ENCODE measurements around the gene ACOX3. TPM values are rescaled to one million over a fixed set of nuclear protein-coding genes. Genes with fewer than 3 reads are reported as not detected.

The ACOX3 gene
- total and polyA plus RNA-seq, 2 of the 8 experiments (the other 6 are each of a cell fraction or from before 2014, with no cell fraction given) = 2.5 to 9.9 TPM

DNA sequence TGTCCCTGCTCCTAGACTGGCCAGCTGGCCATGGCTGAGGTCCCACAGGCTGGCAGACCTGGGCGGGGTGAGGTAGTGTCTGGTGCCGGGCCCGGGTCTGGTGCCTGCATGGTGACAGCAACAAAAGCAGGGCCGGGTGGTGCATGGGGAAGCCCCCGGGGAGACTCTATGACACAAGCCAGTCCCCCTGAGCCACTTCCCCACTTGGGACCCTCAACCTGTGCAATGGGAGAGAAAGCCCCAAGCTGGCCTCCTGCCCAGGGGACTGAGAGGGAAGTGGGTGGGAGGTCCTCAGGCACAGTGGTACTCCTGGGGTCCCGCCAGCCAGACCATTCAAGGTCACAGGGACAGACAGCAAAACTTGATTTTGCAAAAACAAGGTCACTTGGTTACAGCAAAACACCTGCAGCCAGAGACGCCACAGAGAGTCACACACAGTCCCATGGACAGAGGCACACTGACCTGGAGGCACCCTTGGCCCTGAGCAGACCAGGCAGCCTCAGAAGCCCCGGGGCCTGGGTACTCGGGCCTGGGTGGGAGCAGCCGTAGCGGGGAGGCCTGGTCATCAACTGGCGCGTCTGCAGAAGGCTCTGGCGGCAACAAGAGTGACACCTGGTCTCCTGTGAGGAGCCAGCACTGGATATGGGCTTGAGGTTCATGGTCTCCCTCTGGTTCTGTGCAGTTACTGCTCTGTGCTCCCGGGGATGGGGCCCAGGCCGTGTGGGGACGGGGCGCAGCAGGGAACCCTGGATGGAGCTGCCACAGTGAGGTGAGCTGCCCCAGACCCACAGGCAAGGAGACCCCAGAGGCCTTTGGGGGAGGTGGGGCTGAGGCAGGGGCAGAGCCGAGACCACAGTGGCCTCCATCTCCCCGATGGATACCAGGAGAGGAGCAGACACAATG is 110.4 kb downstream of the ACOX3 start:
- no peaks in the 10 kb centered on the region for H3K36me3 ChIP-seq (ENCODE audit: control insufficient read depth in 2 of 4, insufficient read depth in 4 of 4, low read length in 3 of 4)
- H3K56ac ChIP-seq (replicated peaks; ENCODE audit: insufficient read length, low read depth, low read length) = no peak overlapping the region
- no peaks in the 10 kb centered on the region for H3K27me3 ChIP-seq (replicated peaks in 1 of 4; ENCODE audit: control insufficient read depth in 3 of 4, extremely low read depth in 1 of 4, insufficient read depth in 3 of 4, low read length in 3 of 4)
- H2BK20ac ChIP-seq (ENCODE audit: low read length) = no peak overlapping the region
- no peak overlapping the region for H2AFZ ChIP-seq (ENCODE audit: low read length)
- no peak overlapping the region for H3K18ac ChIP-seq (ENCODE audit: extremely low read depth, low read length)
- no peak overlapping the region for H2BK15ac ChIP-seq (ENCODE audit: low read length)
- H2BK5ac ChIP-seq (ENCODE audit: low read depth, low read length) = no peak overlapping the region
- no peaks in the 10 kb centered on the region for H3K79me2 ChIP-seq (ENCODE audit: control insufficient read depth in 1 of 2, insufficient read depth in 2 of 2, low read length in 2 of 2)
- H3K4me3 ChIP-seq (ENCODE audit: extremely low read depth in 1 of 4, insufficient read depth in 2 of 4, low read depth in 3 of 4, low read length in 4 of 4) = no peak overlapping the region
- H3K23me2 ChIP-seq (ENCODE audit: low read depth, low read length) = no peaks in the 10 kb centered on the region
- no peak overlapping the region for H3K27ac ChIP-seq (ENCODE audit: low read depth, low read length)
- no peak overlapping the region for H3K9ac ChIP-seq (replicated peaks in 1 of 4; ENCODE audit: extremely low read depth in 1 of 4, low read depth in 3 of 4, low read length in 3 of 4)
- no peak overlapping the region for H4K5ac ChIP-seq (ENCODE audit: insufficient read length, low read depth, low read length)
- ChIA-PET POLR2A (ENCODE audit: partially characterized antibody) (no interaction called here), CTCF (ENCODE audit: partially characterized antibody) (interaction anchor here (1.1 to 2.2 kb wide), 5 partner anchors 10 to 77 kb away, joined by 4 to 12 read pairs (median 4); no protein-coding TSS in a partner anchor)
- H2AK5ac ChIP-seq (ENCODE audit: low read depth, low read length) = no peak overlapping the region
- no peaks in the 10 kb centered on the region for H3K79me1 ChIP-seq (ENCODE audit: low read depth, low read length)
- no peak for FAIRE-seq
- no peak overlapping the region for H2BK12ac ChIP-seq (ENCODE audit: low read depth, low read length)
- no peak overlapping the region for H2BK120ac ChIP-seq (replicated peaks; ENCODE audit: low read depth, low read length)
- H3K4ac ChIP-seq (replicated peaks; ENCODE audit: insufficient read length, low read depth, low read length) = no peak overlapping the region
- no peak for DNase-seq (ENCODE audit: low read depth in 1 of 2, low spot score in 2 of 2)
- WGBS, 2 experiments (ENCODE audit: extremely low coverage in 1 of 2, insufficient coverage in 1 of 2, insufficient read length in 1 of 2, insufficient replicate concordance in 2 of 2, low coverage in 1 of 2, low lambda C conversion rate in 2 of 2, missing lambda C conversion rate in 1 of 2) = 89% methylated on average over 17 of the region's 20 CpGs; no CpG with 5 or more reads in 1 of the 2 experiments
- H4K8ac ChIP-seq (ENCODE audit: extremely low read depth, insufficient read depth, low read length) = no peak overlapping the region
- no peak overlapping the region for H3K14ac ChIP-seq (ENCODE audit: insufficient read length)
- no peaks in the 10 kb centered on the region for H4K20me1 ChIP-seq (replicated peaks in 1 of 2; ENCODE audit: control insufficient read depth in 1 of 2, insufficient read depth in 2 of 2, low read length in 2 of 2)
- H4K91ac ChIP-seq (replicated peaks; ENCODE audit: insufficient read length, low read length) = no peak overlapping the region
- no peak overlapping the region for H3K4me2 ChIP-seq (ENCODE audit: insufficient read depth in 1 of 2, low read depth in 2 of 2, low read length in 2 of 2)
- no peak overlapping the region for H3K23ac ChIP-seq (ENCODE audit: insufficient read length)
- no peaks in the 10 kb centered on the region for H3K9me3 ChIP-seq (ENCODE audit: insufficient read depth in 2 of 2, low read depth in 1 of 2, low read length in 1 of 2)
- H3K4me1 ChIP-seq (replicated peaks in 1 of 4; ENCODE audit: control insufficient read depth in 3 of 4, insufficient read depth in 4 of 4, low read length in 3 of 4) = no peaks in the 10 kb centered on the region
- TF ChIP-seq ASH2L (IDR thresholded peaks at IDR 0.05; ENCODE audit: low read length) (no peak), JUN (IDR thresholded peaks at IDR 0.05; ENCODE audit: low read depth, low read length) (no peak), BCL11A (IDR thresholded peaks at IDR 0.05; ENCODE audit: low read depth in 2 of 2, low read length in 2 of 2) (no peak), HDAC2 (IDR thresholded peaks at IDR 0.05; ENCODE audit: borderline replicate concordance in 1 of 2, low read depth in 2 of 2, low read length in 2 of 2) (no peak), TBP (IDR thresholded peaks at IDR 0.05; ENCODE audit: low read depth, low read length) (no peak), SP4 (IDR thresholded peaks at IDR 0.05; ENCODE audit: low read length) (no peak), GTF2F1 (IDR thresholded peaks at IDR 0.05; ENCODE audit: borderline replicate concordance, low read depth, low read length) (no peak), TAF7 (optimal IDR thresholded peaks at IDR 0.05; ENCODE audit: borderline replicate concordance, low read depth, low read length) (no peak)
- TF ChIP-seq, protein P1, sequence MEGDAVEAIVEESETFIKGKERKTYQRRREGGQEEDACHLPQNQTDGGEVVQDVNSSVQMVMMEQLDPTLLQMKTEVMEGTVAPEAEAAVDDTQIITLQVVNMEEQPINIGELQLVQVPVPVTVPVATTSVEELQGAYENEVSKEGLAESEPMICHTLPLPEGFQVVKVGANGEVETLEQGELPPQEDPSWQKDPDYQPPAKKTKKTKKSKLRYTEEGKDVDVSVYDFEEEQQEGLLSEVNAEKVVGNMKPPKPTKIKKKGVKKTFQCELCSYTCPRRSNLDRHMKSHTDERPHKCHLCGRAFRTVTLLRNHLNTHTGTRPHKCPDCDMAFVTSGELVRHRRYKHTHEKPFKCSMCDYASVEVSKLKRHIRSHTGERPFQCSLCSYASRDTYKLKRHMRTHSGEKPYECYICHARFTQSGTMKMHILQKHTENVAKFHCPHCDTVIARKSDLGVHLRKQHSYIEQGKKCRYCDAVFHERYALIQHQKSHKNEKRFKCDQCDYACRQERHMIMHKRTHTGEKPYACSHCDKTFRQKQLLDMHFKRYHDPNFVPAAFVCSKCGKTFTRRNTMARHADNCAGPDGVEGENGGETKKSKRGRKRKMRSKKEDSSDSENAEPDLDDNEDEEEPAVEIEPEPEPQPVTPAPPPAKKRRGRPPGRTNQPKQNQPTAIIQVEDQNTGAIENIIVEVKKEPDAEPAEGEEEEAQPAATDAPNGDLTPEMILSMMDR (IDR thresholded peaks at IDR 0.05; ENCODE audit: control extremely low read depth in 1 of 3, insufficient read depth in 1 of 3, low read depth in 1 of 3, low read length in 3 of 3) = no peak
